ENCODE measurements around the gene FBLIM1. TPM values are rescaled to one million over a fixed set of nuclear protein-coding genes. Genes with fewer than 3 reads are reported as not detected.

Gene FBLIM1
- total and polyA plus RNA-seq, 5 donors = 83.6 to 112 (median 94.7) TPM

DNA sequence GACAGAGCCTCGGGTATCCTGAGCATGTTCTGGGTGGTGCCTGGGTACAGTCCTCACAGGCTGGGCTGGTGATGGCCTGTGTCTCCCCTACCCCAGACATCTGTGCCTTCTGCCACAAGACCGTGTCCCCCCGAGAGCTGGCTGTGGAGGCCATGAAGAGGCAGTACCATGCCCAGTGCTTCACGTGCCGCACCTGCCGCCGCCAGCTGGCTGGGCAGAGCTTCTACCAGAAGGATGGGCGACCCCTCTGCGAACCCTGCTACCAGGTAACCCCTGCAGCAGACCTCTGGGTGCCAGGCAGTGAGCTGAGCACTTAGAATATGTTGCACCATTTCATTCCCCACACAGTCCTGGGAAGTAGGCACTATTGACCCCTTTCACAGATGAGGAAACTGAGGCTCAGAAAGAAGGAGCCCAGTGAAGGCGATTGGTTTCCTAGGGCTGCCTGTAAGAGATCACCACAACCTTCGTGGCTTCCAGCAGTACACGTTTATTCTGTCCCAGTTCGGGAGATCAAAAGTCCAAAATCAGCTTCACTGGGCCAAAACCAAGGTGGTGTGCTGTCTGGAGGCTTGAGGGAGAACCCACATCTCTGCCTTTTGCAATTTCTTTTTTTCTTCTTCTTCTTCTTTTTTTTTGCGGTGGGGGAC lies 11.8 kb downstream of the FBLIM1 start:
- WGBS = 94% methylated on average over 14 of the region's 14 CpGs
- DNase-seq = no peak

DNA sequence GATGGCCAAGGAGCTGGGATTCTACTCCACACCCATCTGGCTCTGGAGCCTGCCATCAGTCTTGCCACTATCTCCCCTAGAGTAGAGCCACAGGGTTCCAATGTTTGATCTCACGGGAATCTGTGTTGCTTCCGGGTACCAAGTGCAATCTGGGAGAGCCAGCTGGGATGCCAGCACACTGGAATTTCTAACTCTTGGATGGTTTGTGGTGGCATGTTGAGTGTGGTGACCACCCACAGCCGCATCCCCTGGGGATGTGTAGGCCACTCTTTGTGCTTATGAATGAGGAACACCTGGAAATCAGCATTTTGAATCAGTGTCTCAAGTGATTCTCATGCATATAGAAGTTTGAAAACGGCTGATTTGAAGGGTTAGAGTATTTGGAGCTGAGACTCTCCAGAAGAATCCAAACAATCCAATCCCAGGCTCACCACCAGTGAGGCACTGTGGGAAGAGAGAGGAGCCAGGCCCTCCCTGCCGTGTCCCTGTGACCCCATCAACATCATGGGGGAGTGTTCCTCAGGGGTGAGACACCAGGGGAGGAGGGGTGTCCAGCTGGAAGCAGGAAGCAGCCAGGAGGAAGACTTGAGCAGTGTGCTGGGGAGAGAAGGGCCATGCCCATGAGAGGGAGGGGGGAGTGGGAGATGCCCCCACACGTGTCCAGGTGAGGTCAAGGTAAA lies 13.4 kb downstream of the FBLIM1 start:
- no peaks in the 10 kb centered on the region for H3K27me3 ChIP-seq (ENCODE audit: control insufficient read depth, insufficient read depth)
- 67% methylated on average over 6 of the region's 6 CpGs for WGBS
- H3K4me3 ChIP-seq (ENCODE audit: low read length) = no peak overlapping the region
- DNase-seq (no peak), ATAC-seq (no peak)
- no peaks in the 10 kb centered on the region for H3K4me1 ChIP-seq (ENCODE audit: control insufficient read depth, insufficient read depth, low read length)
- intact Hi-C loops (cut with DNase I) = no loop called here
- H3K27ac ChIP-seq (ENCODE audit: low read length) = no peak overlapping the region
- no peaks in the 10 kb centered on the region for H3K9me3 ChIP-seq (ENCODE audit: control insufficient read depth, low read length)

More for the DNA sequence above, 11.8 kb downstream of the FBLIM1 start:
- ATAC-seq = no peak
- Histone ChIP-seq H3K9me3 (ENCODE audit: control insufficient read depth, low read length) (no peaks in the 10 kb centered on the region), H3K4me1 (ENCODE audit: control insufficient read depth, insufficient read depth, low read length) (no peaks in the 10 kb centered on the region), H3K27ac (ENCODE audit: low read length) (no peak overlapping the region), H3K4me3 (ENCODE audit: low read length) (no peak overlapping the region), H3K27me3 (ENCODE audit: control insufficient read depth, insufficient read depth) (no peaks in the 10 kb centered on the region)
- intact Hi-C loops (cut with DNase I) = no loop called here

DNA sequence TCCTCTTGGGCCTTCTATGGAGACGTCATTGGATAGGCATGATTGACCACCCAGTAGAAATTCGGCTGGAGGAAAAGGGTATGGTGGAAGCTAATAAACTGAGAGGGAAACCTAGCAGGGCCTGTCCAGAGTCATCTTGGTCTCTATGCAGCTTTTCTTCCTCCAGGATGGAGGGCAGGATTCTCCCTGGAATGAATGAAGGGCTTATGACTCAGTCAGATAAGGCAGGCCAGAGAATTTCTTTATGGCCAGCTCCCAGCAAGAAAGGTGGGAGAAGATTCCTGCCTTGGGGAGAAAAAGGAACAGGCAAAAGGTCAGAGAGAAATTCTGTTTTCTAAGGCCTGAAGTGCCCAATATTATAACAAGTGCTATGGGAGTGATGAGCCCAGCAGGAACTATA lies 17.1 kb downstream of the FBLIM1 start:
- no peaks in the 10 kb centered on the region for H3K9me3 ChIP-seq (ENCODE audit: control insufficient read depth, low read length)
- intact Hi-C loops (cut with DNase I) = no loop called here
- DNase-seq (no peak), ATAC-seq (no peak)
- 77% methylated on average over 2 of the region's 2 CpGs for WGBS
- no peaks in the 10 kb centered on the region for H3K4me1 ChIP-seq (ENCODE audit: control insufficient read depth, insufficient read depth, low read length)
- no peak overlapping the region for H3K4me3 ChIP-seq (ENCODE audit: low read length)
- no peak overlapping the region for H3K27ac ChIP-seq (ENCODE audit: low read length)
- no peaks in the 10 kb centered on the region for H3K27me3 ChIP-seq (ENCODE audit: control insufficient read depth, insufficient read depth)

DNA sequence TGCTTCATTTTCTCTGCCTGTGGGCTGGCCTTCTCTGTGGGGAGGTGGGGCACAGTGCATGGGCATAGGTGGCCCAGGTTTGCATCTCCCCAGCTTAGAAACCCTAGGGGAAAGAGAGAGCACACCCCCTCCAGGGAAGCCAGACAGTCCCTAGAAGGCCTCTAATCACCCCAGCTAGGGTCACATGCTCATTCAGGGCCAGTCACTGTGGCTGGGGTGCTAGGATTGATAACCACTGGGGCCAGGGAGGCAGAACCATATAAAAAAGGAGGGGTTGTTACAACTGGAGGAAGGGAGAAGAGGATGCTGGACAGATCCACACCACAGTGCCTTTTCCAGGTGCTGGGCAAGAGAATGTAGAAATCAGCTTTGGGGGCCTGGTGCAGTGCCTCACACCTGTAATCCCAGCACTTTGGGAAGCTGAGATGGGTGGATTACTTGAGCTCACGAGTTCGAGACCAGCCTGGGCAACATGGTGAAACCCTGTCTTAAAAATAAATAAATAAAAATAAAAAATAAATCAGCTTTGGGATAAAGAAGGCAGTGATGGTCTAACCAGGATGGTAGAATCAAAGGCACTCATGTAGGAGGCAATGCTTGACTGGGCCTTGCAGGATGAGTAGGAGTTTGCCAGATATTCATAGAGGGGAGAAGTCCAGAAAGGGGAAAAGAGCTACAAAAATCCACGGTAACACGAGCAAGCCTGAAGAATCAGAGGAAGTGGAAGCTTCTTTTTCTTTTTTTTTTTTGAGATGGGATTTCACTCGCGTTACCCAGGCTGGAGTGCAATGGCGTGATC lies 19.5 kb downstream of the FBLIM1 start:
- Histone ChIP-seq H3K27me3 (ENCODE audit: control insufficient read depth, insufficient read depth) (no peaks in the 10 kb centered on the region), H3K4me3 (ENCODE audit: low read length) (no peak overlapping the region), H3K4me1 (ENCODE audit: control insufficient read depth, insufficient read depth, low read length) (no peaks in the 10 kb centered on the region), H3K9me3 (ENCODE audit: control insufficient read depth, low read length) (no peaks in the 10 kb centered on the region), H3K27ac (ENCODE audit: low read length) (no peak overlapping the region)
- no peak for ATAC-seq
- intact Hi-C loops (cut with DNase I) = no loop called here
- DNase-seq = no peak
- WGBS = 82% methylated on average over 7 of the region's 7 CpGs

DNA sequence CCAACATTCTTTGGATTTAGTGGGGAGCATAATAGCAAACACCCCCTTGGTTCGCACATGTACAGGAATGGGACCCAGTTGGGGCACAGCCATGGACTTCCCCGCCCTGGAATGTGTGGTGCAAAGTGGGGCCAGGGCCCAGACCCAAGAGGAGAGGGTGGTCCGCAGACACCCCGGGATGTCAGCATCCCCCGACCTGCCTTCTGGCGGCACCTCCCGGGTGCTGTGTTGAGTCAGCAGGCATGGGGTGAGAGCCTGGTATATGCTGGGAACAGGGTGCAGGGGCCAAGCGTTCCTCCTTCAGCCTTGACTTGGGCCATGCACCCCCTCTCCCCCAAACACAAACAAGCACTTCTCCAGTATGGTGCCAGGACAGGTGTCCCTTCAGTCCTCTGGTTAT lies 27.1 kb downstream of the FBLIM1 start:
- Histone ChIP-seq H3K27ac (ENCODE audit: low read length) (no peak overlapping the region), H3K4me1 (ENCODE audit: control insufficient read depth, insufficient read depth, low read length) (peaks cover 7% of the 10 kb centered on the region), H3K9me3 (ENCODE audit: control insufficient read depth, low read length) (no peaks in the 10 kb centered on the region), H3K4me3 (ENCODE audit: low read length) (no peak overlapping the region), H3K27me3 (ENCODE audit: control insufficient read depth, insufficient read depth) (no peaks in the 10 kb centered on the region)
- WGBS = 93% methylated on average over 8 of the region's 8 CpGs
- ATAC-seq = peak; percentile 15 to 21
- intact Hi-C loops (cut with DNase I) = no loop called here
- no peak for DNase-seq

DNA sequence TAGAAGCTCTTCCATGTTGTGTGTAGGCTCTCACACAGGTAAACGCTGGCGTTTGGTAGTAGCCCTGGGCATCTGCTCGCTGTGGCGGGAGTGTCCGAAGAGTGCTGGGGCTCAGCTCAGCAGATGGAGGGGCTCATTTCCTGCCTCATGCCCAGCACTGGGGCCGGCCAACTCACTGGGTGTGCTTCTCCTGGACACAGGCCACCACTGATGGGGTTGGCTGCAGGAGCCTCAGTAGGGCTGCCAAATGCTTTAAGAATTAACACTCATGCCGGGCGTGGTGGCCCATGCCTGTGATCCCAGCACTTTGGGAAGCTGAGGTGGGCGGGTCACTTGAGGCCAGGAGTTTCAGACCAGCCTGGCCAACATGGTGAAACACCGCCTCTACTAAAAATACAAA lies 28.0 kb downstream of the FBLIM1 start:
- Histone ChIP-seq H3K4me1 (ENCODE audit: control insufficient read depth, insufficient read depth, low read length) (peaks cover 7% of the 10 kb centered on the region), H3K9me3 (ENCODE audit: control insufficient read depth, low read length) (no peaks in the 10 kb centered on the region), H3K27ac (ENCODE audit: low read length) (no peak overlapping the region), H3K27me3 (ENCODE audit: control insufficient read depth, insufficient read depth) (no peaks in the 10 kb centered on the region), H3K4me3 (ENCODE audit: low read length) (no peak overlapping the region)
- 66% methylated on average over 10 of the region's 10 CpGs for WGBS
- peak; percentile 64 to 76 (median 75) for DNase-seq
- peak; percentile 58 to 66 for ATAC-seq
- intact Hi-C loops (cut with DNase I) = no loop called here

DNA sequence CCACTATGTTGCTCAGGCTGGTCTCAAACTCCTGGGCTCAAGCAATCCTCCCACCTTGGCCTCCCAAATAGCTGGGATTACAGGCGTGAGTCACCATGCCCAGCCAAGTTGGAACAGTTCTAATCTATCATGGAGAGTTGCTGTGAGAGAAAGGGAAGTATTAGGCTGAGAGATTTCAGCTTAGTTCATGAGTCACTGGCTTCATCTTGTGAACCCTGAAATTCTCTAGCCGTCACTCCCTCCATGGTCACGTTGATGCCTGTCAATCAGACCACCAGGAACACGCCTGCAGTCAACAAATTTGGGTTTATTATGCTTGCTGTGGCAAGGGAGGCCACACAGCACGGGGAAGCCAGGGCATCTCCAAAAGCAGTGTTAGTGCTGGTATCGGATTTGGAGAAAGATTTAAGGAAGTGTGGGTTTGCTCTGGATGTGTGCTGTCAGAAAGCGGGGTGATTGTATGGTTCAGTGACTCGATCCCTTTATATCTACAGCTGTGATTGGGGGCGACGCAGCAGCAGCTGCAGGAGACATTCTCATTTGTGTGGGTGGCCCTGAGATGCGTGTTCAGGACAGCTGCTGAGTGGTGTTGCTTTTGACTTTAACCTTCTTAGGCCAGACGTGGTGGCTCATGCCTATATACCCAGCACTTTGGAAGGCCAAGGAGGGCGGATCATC lies 30.2 kb downstream of the FBLIM1 start:
- WGBS = 72% methylated on average over 13 of the region's 13 CpGs

DNA sequence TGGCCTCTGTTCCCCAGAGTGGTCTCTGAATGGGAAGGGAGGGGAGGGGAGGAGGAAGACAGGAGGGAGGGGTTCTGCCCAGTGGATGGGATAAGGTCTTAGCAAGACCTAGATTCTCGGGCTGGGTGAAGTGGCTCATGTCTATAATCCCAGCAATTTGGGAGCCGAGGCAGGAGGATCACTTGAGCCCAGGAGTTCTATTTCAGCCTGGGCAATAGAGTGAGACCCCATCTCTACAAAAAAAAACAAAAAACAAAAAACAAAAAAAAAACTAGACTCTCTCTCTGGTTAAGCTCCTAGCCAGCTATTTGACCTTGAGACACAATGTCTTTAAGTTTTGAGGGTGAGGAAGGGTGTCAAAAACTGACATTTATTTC lies 37.5 kb downstream of the FBLIM1 start:
- WGBS = 94% methylated on average over 2 of the region's 2 CpGs
- no peaks in the 10 kb centered on the region for H3K9me3 ChIP-seq (ENCODE audit: control insufficient read depth, low read length)
- ATAC-seq (no peak), DNase-seq (no peak)
- intact Hi-C loops (cut with DNase I) = no loop called here
- no peak overlapping the region for H3K27ac ChIP-seq (ENCODE audit: low read length)
- H3K4me1 ChIP-seq (ENCODE audit: control insufficient read depth, insufficient read depth, low read length) = peaks cover 9% of the 10 kb centered on the region
- no peak overlapping the region for H3K4me3 ChIP-seq (ENCODE audit: low read length)
- H3K27me3 ChIP-seq (ENCODE audit: control insufficient read depth, insufficient read depth) = no peaks in the 10 kb centered on the region

More for the DNA sequence above, 30.2 kb downstream of the FBLIM1 start:
- Histone ChIP-seq H3K27ac (ENCODE audit: low read length) (no peak overlapping the region), H3K4me1 (ENCODE audit: control insufficient read depth, insufficient read depth, low read length) (peaks cover 7% of the 10 kb centered on the region), H3K27me3 (ENCODE audit: control insufficient read depth, insufficient read depth) (no peaks in the 10 kb centered on the region), H3K4me3 (ENCODE audit: low read length) (no peak overlapping the region), H3K9me3 (ENCODE audit: control insufficient read depth, low read length) (no peaks in the 10 kb centered on the region)
- no peak for DNase-seq
- intact Hi-C loops (cut with DNase I) = no loop called here
- no peak for ATAC-seq

DNA sequence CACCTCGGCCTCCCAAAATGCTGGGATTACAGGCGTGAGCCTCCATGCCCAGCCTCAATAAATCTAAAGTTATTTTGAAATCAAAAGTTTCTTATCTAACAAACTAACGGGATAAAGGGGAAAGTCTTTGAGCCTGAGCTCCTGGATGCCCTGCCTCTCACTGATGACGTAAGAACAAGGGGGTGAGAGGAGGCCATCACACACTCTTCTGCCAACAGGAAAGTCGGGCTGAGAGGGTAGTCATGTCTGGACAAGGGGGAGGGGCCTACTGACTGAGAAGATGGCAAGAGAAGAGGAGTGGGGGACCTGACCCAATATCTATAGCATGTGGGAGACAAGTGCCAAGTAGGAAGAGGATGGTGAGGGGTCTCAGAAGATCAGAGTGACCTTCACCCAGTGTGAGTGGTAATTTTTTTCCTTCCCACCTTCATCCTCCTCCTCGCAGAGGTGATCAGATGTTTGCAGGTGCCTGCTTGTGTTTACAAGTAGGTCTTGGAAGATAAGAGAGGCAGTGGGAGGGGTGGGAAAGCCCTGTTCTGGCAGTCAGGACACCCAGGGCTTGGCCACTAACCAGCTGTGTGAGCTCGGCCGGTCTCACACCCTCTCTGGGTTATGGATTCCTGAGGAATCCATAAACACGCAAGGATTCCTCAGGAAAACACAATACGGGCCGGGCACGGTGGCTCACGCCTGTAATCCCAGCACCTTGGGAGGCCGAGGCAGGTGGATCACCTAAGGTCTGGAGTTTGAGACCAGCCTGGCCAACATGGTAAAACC lies 39.2 kb downstream of the FBLIM1 start:
- ATAC-seq = no peak
- intact Hi-C loops (cut with DNase I) = no loop called here
- peaks cover 9% of the 10 kb centered on the region for H3K4me1 ChIP-seq (ENCODE audit: control insufficient read depth, insufficient read depth, low read length)
- 89% methylated on average over 14 of the region's 14 CpGs for WGBS
- H3K4me3 ChIP-seq (ENCODE audit: low read length) = no peak overlapping the region
- no peak overlapping the region for H3K27ac ChIP-seq (ENCODE audit: low read length)
- peak in 1 of 3 donors; percentile 7 for DNase-seq
- H3K9me3 ChIP-seq (ENCODE audit: control insufficient read depth, low read length) = no peaks in the 10 kb centered on the region
- H3K27me3 ChIP-seq (ENCODE audit: control insufficient read depth, insufficient read depth) = no peaks in the 10 kb centered on the region

DNA sequence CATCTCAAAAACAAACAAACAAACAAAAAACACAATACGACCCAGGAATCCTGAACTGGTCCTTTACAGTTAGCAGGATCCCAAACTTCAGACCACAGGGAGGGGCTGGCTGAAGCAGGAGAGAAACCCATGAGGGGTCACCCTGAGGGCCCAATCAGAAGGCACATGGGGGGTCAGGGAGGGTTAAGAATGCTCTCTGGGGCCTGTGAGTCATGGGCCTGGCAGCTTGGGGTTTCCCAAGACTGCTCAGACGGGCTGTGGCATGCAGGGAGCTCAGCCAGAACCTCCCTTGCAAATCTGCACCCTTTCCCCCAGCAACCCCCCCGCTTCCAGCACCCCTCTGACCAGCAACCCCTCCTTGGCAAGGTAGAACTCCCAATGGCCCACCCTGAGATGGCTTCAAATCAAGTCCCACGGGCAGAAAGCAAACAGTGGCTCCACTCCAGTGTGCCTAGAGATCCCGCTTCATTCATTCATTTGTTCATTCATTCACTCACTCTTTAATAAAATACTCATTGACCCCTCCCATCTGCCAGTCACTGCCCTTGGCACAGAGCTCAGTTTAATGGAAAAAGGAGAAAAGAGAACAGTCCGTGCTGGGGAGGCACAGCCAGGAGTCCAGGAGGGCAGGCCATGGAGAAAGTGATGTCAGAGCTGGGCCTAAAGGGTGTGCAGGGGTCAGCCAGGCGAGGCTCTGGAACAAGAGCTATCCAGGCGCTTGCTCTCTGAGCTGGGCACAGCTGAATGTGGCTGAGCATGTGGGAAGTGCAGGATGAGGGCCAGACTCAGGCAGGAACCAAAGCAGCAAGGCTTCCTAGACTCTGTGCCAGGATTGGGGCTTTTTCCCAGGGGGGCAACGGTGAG lies 40.6 kb downstream of the FBLIM1 start:
- no peaks in the 10 kb centered on the region for H3K27me3 ChIP-seq (ENCODE audit: control insufficient read depth, insufficient read depth)
- ATAC-seq = peak; percentile 88 to 89
- no peak overlapping the region for H3K4me3 ChIP-seq (ENCODE audit: low read length)
- H3K27ac ChIP-seq (ENCODE audit: low read length) = peak overlapping the region; percentile 75
- DNase-seq = peak; percentile 76 to 84 (median 83)
- WGBS = 41% methylated on average over 9 of the region's 9 CpGs
- peaks cover 9% of the 10 kb centered on the region for H3K4me1 ChIP-seq (ENCODE audit: control insufficient read depth, insufficient read depth, low read length)
- H3K9me3 ChIP-seq (ENCODE audit: control insufficient read depth, low read length) = no peaks in the 10 kb centered on the region
- intact Hi-C loops (cut with DNase I) = no loop called here
